GM04503 (cell line): ENCODE measurements around the gene SETD3.

Source experiments
- DNase-seq: peaks from one replicate; pipeline ENCODE4 v3.0.0-alpha.2; 2012; ENCODE audit warnings: low read depth

The SETD3 gene

DNA sequence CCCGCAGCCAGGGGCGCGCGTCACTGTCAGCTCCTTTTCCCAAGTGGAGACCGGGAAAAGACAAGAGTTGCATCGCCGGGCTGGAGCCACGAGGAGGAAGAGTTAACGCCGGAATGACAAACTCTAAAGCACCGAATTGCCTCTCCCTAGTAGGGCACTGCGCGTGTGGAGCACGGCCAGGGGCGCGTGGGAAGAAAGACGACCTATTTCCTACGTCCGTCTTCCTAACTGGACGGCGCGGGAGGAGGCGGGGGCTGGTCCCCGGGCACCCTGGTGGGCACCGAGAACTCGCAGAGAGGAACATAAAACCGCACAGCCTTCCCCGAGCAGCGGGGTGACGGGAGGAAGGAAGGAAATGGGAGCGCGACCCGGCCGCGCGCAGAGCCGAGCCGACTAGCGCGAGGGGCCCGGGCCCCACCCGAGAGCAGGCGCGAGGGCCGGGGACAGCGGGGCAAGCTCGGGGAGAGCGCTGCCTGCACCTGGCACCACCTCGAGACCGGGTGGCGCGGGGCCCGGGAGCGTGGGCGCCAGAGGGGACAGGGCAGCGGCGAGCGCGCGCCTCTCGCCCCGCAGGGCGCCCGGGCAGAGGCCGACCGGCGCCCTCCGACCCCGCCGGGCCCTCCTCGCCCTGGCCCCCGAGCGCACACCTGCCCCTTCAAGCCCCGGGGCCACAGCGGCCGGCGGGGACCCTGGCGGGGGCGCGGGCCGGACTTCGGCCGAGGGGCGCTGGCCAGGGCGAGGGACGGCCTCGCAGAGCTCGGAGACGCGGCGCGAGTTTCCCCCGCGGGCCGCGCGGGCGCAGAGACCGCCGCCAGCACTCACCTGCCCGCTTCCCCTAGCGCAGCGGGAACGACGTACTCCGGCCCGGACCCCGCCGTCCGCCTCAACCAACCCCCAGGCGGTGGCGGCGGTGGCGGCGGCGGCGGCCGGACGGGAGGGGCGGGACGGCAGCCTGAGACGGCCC, at the start of gene SETD3:
SETD3 (minus strand) TSS at position 954 of the 964 bp plus-strand sequence. CDS start 15,054 bp downstream, outside the sequence.
- no peak for DNase-seq

DNA sequence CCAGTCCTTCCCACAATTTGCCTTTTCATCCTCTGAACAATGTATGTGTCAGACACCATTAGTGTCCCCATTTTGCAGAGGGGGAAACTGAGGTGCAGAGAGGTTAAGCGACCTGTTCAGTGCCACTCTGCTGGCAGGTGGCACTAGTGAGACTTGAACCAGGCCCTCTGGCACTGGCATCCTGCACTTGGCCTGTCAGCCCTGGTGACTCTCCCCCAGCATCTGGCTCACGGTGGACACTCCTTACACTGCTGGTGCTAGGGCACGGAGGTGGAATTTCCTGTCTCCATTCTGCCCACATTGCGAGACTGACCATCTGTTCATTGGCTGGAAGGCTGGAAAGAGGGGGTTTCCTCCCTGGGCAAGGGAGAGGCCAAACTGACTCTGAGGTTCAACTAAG, 49.2 kb upstream of the SETD3 start:
- no peak for DNase-seq

DNA sequence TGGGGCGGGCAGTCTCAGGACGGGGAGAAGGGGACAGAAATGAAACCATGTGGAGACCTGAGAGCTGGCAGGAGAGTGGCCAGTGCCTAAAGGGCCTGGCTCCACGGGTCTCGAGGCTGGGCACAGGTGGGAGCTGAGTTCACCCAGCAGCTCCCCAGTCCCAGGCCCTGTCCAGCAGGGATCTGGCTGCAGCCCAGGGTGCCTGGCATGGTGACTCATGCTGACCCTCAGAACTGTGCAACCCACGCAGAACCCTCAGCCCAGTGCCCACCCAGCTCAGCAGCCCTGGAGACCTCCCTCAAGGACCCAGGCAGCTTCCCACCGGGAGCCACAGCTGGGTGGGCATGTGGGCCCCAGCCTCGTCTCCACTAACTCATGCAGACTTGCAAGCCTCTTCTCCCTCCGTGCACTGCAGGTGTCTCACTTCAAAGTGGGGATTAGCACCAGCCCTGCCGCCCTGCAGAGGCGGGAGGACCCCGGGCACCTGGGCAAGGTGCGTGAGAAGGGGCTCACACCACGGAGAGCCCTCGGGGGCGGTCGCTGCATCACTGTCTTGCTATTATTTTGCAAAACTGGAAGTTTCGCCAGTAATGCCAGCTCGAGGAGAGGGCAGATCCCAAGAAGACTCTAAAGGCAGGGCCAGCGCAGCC, 46.9 kb upstream of the SETD3 start:
- no peak for DNase-seq

DNA sequence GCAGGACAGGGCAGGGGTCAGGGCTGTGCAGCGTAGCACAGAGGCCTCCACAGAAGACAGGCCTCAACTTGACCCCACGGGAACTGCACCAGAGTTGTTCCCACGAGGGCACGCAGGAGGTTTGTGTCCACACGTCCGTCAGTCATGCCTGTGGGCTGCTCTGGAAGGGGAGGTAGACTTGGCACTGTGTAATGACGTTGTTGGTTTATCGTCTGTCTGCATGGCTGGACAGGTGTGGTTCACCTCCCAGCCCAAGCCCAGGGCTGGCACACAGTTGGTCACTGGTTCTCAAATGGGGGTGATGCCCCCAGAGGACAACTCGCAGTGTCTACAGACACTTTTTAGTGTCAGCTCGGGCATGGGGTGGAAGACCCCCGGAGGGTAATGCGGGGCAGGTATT, 46.4 kb upstream of the SETD3 start:
- DNase-seq = no peak

DNA sequence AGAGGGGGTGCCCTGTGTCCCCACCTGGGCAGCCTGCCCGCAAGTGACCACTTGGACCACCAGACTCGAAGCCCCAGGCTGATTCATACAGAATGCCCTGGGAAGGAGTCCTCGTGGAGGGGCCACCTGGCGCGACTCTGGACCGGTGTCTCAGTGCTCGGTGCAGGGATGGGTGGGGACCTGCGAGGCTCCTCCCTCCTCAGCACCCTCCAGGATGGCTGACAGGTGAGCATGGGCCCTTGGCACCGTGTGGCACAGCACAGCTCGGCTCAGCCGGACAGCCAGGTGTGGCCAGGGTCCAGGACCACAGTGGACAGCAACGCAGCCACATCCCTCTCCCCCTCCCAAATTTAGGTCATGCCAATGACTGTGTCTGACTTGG, 45.0 kb upstream of the SETD3 start:
- DNase-seq = no peak

DNA sequence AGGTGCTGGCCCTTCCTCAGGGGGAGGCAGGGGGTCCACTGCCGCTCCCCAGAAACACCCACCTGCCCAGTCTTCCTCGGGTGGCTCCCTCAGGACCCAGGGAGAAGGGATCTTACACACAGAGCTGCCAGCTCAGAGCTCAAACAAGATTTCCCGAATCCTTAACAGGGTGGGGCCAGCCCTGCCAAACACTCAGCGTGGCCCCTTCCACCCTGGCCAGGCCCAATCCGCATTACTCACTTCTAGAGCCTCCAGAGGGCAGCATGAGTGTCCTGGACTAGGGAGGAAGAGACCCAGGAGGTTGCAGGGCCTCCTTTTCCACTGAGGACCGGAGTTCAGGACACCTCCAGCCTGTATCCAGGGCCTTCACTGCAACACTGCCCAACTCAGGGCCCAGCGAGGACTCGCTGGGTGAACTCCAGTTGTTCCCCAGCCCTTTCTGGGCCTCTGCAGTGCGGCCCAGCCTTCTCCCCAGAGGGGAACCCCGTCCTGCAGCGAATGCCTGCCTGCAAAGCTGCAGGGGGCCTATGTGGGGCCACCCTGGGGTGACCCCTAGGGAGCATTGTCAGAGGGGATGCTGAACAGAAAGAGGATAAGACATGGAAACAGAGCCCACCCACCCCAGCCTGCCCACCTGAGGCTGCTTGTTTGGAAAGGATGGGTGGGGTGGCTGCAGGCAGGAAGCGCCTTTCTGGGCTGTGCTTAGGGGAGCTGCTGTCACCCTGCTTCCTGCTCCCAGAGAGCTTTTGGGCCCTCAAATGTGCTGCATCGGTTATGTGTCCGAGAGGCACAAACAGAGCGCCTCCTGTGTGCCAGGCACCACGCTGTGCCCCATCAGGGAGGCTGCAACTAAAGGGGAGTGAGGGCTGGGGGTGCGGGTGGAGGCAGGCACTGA, 44.4 kb upstream of the SETD3 start:
- DNase-seq = no peak

DNA sequence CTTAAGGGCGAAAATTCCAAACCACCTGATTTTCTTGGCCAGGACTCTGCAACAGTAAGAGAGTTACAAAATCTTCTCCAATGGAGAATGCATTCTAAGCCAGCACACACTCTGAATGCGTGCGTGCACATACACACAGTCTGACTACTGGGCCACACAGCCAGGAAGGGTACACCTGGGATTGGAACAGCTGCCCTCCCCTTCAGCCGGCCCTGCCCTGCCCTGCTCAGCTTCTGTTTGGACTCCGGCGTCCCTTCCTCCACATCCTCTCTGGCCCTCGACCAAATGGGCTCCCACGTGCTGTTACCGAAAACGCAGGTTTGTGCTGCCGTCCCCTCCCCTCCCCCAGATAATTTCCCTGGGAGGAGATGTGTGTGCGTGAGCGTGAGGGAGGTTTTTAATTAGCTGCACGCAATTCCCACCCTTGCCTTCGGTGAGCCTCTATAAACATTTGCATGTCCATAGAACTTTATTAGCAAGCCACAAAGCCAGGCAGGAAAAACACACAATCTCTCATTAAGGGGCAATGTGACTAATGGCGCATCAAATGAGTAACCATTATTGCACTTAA, 43.5 kb upstream of the SETD3 start:
- DNase-seq = no peak

DNA sequence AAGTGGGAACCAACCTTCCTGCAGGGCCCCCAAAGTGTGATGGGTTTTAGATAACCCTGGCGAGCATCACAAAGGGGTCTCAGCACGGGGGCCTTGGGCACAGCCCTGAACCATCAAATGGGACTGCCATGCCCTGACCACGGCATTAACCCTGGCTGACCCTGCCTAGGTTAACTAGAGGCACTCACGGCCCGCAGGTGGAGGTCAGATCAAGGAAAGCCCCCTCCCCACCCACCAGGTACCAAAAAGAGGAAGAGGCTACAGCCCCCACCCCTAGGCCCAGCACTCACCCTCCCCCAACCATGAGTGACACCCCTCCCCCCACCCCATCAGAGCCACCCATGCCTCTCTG, 43.0 kb upstream of the SETD3 start:
- no peak for DNase-seq

DNA sequence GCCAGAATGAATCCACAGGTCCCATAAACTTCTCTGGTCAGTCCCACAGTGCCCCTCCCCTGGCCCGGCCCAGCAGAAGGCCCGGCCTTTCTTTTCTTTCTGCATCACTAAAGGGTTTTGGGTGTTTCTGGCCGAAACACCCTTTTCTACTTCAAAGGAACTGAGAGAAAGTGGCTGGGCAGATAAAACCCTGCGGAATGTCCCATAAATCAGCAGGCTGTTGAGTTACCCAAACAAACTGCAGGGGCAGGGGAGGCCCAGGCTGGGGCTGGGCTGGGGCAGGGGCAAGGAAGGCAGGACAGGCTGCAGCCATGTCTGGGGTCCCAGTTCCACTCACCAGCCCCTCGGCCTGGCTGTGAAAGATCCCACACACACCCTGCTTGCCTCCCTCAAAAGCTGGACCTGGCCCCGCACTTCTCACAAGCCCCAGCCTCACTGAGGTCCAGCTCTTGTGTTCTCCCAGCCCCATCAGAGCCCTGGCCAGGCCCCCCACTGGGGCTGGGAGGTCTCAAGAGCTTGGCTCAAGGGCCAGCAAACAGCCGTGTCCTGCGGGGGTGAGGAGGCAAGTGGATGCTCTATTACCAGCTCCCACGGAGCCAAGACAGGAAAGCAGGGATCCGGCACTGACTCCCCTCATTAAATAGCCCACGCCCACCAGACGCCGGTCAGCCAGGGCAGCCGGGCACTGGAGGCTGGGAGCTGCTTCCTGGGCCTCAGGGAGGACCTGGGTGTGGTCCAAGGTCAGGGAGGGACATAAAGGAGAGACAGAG, 42.5 kb upstream of the SETD3 start:
- DNase-seq = no peak

DNA sequence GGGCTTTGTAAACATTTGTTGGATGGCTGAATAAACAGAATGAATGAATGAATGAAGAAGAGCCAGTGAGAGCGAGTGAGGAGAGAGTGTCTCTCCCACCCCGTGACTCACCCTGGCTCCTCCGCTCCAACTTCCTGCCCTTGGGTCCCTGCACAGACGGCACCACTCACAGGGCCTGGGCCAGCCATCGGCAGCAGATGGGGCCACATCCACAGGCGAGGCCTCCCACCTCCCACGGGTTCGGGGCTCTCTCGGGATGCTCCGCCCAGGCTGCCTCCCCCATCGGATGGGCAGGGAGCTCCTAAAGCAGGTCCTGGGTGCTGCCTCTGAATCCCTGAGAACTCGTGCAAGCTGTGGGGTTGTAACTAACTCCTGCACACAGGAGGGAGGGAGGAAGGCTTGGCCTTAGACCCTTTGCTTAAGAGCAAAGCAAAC, 41.8 kb upstream of the SETD3 start:
- no peak for DNase-seq

DNA sequence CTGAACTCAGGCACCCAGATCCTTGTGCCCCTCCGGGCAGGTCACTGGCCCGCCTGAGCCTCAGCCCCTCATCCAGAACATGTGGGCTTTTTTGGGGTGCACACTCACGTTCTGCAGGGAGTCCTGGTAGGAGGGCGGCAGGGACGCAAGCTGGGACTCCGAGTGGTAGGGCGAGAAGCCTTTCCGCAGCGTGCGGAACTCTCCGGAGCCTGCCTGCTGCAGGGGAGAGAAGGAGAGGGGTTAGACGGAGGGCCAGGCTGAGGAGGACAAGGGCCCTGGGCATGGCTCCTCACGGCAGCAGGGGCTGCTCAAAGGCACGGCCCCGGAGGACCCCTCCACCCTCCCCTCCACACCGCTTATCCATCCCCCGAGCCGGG, 41.4 kb upstream of the SETD3 start:
- DNase-seq = no peak

DNA sequence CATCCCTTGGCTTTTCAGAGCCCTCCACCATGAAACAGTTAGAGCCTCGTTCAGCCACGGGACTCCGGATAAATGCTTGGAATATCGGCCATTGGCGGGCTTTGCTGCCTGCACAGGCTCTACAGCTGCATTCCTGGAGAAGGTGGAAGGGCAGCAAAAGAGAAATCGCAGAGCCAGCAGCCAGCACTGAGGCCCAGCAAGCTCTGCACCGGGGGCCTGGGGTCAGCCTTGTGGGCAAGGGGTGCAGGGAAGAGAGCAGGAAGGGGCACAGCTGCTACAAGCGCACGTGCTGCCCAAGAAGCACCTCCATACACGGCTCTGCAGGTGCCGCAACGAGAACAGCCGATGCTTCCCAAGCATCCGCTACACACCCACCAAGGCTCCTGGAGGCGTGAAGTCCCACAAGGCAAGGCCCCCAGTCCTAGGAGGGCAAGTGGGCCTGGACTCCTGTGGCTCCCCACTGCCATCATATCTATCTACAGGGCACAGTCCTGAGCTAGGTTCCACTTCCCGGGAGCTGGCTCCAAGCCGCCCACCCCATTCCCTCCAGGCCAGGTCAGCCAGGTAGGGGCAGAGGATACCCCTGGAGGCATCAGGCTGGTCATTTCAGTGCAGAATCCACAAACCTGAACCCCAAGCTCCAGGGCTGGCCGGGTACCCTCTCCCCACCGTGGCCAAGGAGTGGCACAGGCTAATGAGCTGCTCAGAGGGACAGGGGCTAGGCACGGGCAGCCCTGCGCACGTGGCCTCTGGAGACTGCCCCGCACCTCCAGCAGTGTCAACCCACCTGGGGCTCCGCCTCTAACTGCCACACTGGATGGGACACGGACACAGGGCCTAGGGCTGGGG, 40.7 kb upstream of the SETD3 start:
- no peak for DNase-seq

DNA sequence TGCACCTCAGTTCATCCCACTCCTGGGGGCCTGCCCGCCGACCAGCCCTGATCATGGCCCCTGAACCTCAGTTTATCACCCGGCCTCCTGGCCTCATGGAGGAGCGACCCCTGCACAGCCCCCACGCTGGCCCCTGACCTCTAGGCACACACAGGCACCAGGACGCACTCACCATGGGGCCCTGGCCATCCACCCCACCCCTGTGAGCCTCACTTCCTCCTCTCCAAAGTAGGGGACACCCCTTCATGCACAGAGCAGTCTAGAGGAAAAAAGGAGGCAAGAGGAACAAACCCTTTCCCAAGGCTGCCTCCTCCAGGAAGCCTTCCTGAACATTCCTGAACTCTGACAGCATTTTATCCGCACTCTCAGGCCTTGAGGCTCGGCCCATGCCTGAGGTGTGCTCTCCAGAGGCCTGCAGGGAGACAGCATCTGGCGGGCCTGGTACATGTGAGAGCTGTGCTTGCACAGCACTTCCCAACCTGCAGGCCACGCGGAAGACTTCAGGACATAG, 40.0 kb upstream of the SETD3 start:
- no peak for DNase-seq

DNA sequence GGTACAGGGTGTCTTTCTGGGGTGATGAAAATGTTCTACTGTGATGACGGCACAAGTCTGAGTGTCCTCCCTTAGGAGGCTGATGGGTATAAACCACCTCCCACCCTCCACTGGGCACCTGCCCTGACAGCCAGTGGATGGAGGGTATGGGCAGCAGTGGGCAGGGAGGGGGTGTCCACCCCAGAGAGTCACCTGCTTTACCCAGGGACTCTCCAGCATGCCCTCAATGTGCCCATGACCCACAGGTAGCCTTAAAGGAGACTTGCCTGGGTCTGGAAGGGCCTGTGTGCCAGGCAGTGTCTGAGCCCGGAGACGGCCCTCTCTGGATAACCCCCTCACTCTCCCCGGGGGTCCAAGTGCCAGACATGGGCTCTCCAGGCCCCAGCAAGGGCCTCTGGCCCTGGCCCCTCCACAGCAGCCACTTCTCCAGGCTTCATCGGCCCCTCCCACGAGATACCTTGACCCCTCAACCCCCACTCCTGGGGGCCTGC, 39.3 kb upstream of the SETD3 start:
- no peak for DNase-seq

DNA sequence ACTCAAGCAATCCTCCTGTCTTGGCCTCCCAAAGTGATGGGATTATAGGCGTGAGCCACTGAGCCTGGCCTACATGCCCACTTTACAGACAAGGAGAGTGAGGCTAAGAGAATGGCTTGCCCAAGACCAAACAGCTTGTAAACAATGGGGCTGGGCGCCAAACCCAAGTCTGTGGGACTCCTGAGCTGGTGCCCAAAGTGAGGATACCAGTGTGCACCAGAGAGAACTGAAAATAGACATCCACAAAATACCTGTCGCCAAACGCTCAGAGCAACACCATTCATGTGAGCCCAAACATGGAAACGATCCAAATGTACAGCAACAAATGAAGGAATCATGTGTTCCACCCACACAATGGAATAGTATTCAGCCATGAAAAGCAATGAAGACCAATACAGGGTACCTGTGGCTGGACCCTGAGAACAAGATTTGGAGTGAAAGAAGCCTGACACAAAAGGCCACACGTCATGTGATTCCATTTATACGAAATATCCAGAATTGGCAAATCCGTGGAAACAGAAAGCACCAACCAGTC, 38.8 kb upstream of the SETD3 start:
- DNase-seq = no peak

DNA sequence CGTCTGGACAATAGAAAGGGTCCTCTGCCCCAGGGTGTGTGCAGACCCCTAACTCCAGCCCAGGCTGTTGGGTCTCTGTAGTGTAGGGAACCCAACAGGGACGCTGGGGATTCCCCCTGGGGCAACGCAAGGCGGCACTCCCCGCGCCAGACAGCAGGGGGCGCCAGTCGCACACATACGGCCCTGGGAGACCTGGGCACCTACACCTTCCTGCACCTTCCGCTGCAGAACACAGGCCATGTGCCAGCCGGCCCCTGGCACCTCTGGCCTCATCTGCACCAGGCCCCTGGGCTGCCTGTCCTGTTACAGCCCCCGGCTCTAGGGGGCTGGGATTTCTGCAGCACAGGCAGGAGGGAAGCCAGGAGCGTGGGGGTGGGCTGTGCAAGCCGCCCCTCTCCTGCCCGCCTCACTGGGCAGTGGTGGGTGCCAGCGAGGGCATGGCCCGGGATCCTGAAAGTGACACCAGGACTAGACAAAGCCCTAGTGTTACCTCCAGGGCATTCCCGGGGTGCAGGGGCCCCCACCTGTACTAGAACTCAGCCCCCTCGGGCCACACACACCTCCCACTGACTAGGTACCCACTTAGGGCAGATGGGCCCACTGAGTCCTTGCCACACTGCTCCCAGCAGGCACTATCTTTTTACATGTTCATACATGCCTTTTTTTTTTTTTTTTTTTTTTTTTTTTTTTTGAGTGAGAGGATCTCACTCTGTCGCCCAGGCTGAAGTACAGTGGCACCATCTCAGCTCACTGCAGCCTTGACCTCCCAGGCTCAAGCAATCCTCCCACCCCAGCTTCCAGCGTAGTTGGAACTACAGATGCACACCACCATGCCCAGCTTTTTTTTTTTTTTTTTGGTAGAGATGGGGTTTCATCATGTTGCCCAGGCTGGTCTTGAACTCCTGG, 38.0 kb upstream of the SETD3 start:
- no peak for DNase-seq

DNA sequence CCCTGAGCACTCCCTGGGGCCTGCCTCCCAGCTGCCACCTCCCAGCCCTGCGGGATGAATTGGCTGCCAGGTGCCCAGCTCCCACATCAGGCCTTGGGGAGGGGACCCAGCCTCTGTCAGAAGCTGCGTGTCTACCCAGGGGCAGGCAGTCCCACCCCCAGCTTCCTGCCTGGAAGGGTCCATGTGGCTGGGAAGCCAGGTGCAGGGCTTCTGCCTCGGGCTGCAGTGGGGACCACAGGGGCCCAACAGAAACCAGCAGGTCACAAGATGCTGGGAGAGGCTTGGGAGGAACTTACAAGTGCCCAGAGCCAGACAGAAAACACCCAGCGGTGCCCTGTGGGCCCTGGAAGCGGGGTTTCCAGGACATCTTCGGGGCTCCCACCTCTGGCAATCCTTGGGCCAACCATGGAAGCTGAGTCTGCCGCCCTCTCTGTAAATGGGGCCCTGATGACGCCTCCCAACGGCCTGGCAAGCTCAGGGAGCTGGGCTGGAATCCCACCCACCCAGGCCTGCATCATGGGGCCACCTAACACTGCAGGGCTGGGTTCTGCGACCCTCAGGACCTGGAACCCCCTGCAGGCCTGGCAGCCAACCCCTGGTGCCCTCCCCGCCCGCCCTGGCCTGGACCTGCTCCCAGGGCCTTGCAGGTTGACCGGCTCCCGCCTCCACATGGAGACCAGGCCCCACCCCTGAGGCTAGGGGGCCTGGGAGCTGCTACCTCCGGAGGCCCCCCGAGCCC, 37.2 kb upstream of the SETD3 start:
- no peak for DNase-seq
